ENCODE results near the gene TBCD.
"Not testable (repeated sequence)": the region's sequence is repeated elsewhere in the genome, so short reads cannot be mapped to it uniquely, and the experiment has no call there.

TBCD gene

DNA sequence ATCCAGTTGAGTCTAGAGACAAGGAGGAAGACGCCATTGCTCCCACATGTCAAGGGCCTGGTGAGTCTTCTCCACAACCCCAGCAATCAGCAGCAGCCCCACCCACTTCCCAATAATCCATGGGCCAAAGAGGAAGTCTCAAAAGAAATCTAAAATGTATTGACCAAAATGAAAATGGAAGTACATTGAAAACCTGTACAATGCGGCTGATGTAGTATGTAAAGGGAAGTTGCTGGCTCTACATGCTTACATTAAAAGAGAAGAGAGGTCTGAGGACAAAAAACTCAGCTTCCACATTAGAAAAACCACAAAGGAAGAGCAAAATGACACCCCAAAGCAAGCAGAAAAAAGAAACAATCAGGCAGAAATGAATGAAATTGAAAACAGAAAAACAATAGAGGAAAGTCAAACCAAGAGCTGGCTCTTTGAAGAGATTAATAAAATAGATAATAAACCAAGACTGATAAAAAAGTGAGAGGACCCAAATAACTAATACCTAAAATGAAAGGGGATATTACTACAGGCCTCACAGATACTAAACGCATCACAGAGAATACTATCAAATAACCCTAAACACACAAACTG lies 227.0 kb downstream of the TBCD start:
- DNase-seq, result no peak

DNA sequence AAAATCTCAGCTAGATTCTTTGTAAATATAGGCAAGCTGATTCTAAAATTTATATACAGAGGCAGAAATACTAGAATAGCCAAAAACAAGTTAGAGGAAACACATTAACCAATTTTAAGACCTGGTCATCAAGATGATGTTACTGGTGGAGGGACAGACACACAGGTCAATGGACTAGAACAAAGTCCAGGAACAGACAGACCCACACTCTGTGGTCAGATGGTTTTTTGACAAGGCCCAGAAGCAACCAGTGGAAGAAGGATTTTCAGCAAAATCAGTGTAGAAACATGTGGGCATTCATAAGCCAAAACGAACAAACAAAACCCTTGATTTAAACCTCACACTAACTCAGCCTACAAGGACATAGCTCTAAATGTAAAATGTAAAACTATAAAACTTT lies 227.9 kb downstream of the TBCD start:
- DNase-seq, result no peak

DNA sequence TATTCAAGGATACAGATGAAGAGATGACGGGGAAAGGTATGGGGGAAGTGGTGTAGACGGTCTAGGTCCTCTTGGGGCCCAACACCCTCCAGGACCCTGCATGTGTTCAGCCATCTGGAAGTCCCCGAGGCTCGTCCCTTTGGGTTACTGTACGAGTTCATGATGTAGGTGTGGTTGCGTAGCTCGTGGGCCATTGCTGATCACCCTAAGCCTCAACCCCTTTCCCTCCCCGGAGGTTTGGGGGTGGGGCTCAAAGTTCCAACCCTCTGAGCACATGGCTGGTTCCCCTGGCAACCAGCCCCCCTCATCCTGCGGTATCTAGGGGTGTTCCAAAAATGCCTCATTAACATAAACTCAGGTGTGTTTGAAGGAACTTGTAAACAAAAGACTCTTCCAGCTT lies 228.8 kb downstream of the TBCD start:
- no peak for DNase-seq

DNA sequence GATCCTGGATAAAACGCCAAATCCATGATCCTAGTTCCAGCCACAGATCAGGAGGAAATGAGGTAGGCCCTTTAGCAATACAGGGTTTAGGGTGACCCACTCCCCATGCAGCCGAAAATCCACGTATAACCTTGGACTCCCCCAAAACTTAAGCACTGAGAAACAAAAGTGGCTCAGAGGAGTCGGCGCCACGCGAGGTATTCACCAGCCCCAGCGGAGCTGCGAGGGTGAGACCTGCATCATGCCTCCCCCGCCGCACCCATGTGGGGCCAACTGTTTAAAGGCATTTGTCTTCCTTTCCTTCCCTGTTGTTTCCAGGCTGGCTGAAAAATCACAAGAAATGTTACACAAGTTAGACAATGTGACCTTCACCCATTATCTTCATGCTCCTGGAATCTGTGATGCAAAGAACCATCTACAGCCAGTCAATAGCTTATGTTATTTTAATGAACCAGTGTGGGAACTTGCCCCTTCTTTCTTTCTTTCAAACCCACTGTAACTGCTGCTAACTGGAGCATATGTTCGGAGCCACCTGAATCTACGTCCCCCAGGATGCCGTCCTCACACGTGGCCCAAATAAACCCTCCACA lies 229.4 kb downstream of the TBCD start:
- DNase-seq, result no peak

DNA sequence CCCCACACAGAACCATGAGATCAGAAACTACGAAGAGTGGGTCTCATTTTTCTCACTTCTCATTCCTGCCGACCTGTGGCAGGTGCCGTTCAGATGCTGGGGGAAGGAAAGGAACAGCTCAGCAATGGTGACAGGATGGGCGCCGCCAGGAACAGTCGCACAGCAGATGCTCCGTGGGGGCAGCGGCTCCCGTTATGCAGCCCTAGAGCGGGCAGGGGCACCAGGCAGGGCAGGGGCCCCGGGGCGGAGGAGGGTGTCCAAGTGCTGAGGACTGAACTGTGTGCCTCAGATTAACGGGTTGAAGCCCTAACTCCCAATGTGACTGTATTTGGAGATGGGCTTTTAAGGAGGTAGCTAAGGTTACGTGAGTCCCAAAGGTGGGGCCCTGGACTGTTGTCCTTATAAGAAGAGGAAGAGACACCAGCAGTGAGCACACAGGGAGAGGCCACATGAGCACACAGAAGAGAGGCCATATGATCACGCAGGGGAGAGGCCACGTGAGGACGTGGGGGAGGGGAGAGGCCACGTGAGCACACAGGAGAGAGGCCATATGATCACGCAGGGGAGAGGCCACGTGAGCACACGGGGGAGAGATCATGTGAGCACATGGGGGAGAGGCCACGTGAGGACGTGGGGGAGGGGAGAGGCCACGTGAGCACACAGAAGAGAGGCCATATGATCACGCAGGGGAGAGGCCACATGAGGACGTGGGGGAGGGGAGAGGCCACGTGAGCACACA lies 231.8 kb downstream of the TBCD start:
- no peak for DNase-seq

DNA sequence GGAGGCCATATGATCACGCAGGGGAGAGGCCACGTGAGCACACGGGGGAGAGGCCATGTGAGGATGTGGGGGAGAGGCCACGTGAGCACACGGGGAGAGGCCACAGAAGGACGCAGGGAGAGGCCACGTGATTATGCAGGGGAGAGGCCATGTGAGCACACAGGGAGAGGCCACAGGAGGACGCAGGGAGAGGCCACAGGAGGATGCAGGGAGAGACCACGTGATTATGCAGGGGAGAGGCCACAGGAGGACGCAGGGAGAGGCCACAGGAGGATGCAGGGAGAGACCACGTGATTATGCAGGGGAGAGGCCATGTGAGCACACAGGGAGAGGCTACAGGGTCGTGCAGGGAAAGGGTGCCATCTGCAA lies 232.4 kb downstream of the TBCD start:
- DNase-seq, result not testable (repeated sequence)

DNA sequence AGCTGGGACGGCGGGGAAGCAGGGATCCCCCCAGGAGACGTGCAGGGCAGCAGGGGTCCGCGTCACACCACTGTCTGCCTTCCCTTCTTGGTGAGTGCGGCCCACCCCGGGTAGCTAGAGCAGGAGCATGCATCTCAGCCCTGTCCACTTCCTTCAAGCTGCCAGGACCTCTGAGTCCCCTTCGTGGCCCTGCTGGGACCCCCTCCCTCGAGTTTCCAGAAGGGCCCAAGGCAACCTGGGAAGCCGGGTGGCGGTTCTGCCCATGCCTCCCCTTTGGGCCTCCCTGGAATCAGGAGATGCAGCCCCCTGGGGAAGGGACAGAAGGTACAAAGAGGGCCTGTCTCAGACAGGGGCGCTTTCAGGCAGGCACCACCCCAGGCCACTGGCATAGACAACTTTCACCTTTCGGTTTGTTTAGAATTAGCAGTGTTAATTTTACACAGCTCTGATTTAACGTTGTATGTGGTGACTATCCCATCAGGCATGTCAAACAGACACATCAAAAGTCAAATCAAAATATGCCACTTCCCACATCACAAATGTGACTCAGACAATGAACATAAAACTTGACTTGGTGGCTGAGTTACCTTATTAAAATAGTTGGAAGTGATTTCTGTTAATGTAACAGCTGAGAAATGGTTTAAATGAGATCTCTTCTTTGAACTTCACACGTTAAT lies 233.0 kb downstream of the TBCD start:
- no peak for DNase-seq

DNA sequence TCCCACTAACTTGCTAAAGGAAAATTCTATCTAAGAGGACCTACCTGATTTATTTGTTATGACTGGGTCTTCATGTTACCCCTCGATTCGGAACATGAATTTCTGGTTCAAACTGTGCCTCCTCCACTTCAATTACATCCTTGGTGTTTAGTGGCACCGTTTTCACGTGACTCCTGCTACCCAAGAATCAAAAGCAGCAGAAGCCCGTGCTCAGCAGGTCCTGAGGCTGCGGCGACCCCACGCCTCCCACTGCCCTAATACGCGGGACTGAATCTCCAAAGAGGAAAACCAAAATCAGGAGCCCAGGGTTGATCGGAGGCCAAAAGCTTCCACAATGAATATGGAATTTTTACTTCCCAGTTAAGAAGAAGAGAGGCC lies 233.6 kb downstream of the TBCD start:
- DNase-seq, result no peak

DNA sequence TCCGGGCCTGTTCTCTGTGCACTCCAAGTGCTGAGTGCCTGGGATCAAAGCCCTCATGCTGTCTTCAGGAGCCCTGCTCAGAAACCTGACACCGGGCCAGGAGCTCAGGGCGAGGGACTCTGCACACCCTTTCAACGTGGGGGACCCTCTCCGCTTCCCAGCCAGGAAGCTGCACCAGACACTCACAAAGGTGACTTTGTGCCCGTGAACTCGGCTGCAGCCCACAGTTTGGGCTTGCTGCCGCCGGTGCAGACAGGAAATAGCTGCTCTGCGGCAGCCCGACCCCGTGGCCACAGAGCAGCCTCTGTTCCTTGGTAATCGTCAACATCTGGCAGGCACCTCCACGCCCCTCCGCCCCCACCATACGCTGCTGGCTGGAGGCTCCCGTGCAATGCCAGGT lies 234.1 kb downstream of the TBCD start:
- no peak for DNase-seq

DNA sequence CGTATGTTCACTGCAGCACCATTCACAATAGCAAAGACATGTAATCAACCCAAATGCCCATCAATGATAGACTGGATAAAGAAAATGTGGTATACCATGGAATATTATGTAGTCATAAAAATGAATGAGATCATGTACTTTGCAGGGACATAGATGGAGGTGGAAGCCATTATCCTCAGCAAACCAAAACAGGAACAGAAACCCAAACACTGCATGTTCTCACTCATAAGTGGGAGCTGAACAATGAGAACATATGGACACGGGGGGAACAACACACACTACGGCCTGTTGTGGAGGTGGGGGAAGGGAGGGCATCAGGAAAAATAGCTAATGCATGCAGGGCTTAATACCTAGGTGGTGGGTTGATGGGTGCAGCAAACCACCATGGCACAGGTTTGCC lies 237.2 kb downstream of the TBCD start:
- not testable (repeated sequence) for DNase-seq

DNA sequence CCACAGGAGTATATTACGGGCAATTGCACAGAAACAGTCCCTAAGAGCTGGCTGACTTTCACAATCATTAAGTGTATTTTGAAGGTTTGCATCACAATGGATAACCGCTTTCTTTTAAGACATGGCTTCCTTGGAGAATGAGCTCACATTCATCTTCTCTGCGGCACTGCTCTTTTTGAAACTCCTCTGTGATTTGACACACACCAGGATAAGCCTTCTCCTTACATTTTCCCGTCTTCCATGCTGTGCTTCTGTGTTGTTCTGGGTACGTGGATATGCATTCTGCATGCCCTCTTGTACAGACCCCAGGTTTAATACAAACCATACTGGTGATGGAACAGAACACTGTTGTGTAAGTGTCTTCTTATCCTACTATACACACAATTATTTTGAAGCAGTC lies 238.0 kb downstream of the TBCD start:
- no peak for DNase-seq

DNA sequence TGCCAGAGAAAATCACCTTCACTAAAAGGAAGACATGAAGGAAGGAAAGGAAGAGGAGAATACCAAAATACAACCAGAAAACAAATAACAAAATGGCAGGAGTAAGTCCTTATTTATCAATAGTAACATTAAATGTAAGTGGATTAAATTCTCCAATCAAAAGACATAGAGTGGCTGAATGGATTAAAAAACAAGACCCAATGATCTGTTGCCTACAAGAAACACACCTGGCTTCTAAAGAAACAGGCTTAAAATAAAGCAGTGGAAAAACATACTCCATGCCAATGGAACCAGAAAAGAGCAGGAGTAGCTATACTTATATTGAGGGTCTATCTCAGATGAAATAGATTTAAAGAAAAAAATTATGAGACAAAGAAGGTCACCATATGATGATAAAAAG lies 241.1 kb downstream of the TBCD start:
- DNase-seq, result no peak
